CD4-positive, alpha-beta T cell treated with Interleukin-15 for 4 hours (primary cell): ENCODE results near the gene PRKACA.

Experiments
- DNase-seq: peaks from one replicate; pipeline ENCODE4 v3.0.0-alpha.2; 2020; ENCODE audit warnings: low spot score

The PRKACA gene

GRCh38 chr19:14116525-14116917 lies 1.0 kb downstream of the PRKACA start:
- no peak for DNase-seq

- DNase-seq, result no peak
Observed at GRCh38 chr19:14115756-14116155, 1.8 kb downstream of the PRKACA start.

- peak; percentile 52 for DNase-seq
Observed at GRCh38 chr19:14114854-14115253, 2.7 kb downstream of the PRKACA start.

GRCh38 chr19:14114439-14114838 lies 3.1 kb downstream of the PRKACA start:
- DNase-seq, result no peak

- DNase-seq, result peak; percentile 26
Observed at GRCh38 chr19:14113762-14114414, 3.7 kb downstream of the PRKACA start.

- DNase-seq, result no peak
Observed at GRCh38 chr19:14112809-14113385, 4.7 kb downstream of the PRKACA start.

GRCh38 chr19:14112051-14112808 lies 5.3 kb downstream of the PRKACA start:
- no peak for DNase-seq

- no peak for DNase-seq
Observed at GRCh38 chr19:14111486-14111885, 6.1 kb downstream of the PRKACA start.

GRCh38 chr19:14110650-14111049 lies 6.9 kb downstream of the PRKACA start:
- no peak for DNase-seq

GRCh38 chr19:14107581-14108461 lies 9.7 kb downstream of the PRKACA start:
- no peak for DNase-seq

- DNase-seq, result no peak
Observed at GRCh38 chr19:14106840-14107239, 10.7 kb downstream of the PRKACA start.

- DNase-seq, result no peak
Observed at GRCh38 chr19:14105680-14106079, 11.9 kb downstream of the PRKACA start.

- no peak for DNase-seq
Observed at GRCh38 chr19:14103310-14103709, 14.3 kb downstream of the PRKACA start.

GRCh38 chr19:14102756-14103155 lies 14.8 kb downstream of the PRKACA start:
- DNase-seq, result no peak

- DNase-seq, result no peak
Observed at GRCh38 chr19:14102102-14102696, 15.4 kb downstream of the PRKACA start.

- DNase-seq, result no peak
Observed at GRCh38 chr19:14101003-14101545, 16.5 kb downstream of the PRKACA start.

- no peak for DNase-seq
Observed at GRCh38 chr19:14097532-14098151, 19.9 kb downstream of the PRKACA start.

GRCh38 chr19:14096272-14096992 lies 21.1 kb downstream of the PRKACA start:
- no peak for DNase-seq

GRCh38 chr19:14094854-14095253 lies 22.7 kb downstream of the PRKACA start:
- no peak for DNase-seq

- DNase-seq, result no peak
Observed at GRCh38 chr19:14093117-14093823, 24.3 kb downstream of the PRKACA start.
